ENCODE measurements around the gene DOCK10. TPM values are rescaled to one million over a fixed set of nuclear protein-coding genes. Genes with fewer than 3 reads are reported as not detected.

The DOCK10 gene
- total RNA-seq, 2 donors from 2014 or later: 2.0 to 3.4 TPM

DNA sequence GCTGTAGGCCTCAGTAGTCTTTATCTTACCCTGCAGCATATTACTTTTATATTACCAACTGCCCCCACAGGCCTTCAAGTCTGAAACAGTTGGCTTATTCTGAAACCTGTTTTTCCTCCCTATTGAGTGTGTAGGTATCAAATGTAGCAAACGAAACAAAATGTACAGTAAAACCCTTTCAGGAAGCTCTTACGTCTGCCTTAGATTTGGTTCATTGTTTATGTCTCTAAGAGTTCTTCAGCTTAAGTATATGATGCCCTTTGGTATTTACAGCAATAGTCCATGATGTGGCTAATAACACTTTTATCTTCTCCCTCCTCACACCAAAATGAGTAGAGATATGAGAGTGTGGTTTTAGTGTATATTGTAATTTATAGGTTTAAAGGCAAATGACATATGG is 108.8 kb downstream of the DOCK10 start:
- Histone ChIP-seq H3K27ac (no peak overlapping the region), H3K4me1 (no peaks in the 10 kb centered on the region), H3K36me3 (replicated peaks in 1 of 2; ENCODE audit: insufficient read depth in 1 of 2, low read depth in 2 of 2) (no peaks in the 10 kb centered on the region), H3K9me3 (no peaks in the 10 kb centered on the region), H3K27me3 (no peaks in the 10 kb centered on the region), H3K4me3 (no peak overlapping the region)
- TF ChIP-seq, protein P1, sequence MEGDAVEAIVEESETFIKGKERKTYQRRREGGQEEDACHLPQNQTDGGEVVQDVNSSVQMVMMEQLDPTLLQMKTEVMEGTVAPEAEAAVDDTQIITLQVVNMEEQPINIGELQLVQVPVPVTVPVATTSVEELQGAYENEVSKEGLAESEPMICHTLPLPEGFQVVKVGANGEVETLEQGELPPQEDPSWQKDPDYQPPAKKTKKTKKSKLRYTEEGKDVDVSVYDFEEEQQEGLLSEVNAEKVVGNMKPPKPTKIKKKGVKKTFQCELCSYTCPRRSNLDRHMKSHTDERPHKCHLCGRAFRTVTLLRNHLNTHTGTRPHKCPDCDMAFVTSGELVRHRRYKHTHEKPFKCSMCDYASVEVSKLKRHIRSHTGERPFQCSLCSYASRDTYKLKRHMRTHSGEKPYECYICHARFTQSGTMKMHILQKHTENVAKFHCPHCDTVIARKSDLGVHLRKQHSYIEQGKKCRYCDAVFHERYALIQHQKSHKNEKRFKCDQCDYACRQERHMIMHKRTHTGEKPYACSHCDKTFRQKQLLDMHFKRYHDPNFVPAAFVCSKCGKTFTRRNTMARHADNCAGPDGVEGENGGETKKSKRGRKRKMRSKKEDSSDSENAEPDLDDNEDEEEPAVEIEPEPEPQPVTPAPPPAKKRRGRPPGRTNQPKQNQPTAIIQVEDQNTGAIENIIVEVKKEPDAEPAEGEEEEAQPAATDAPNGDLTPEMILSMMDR (IDR thresholded peaks at IDR 0.05): no peak
- TF ChIP-seq POLR2A (IDR thresholded peaks at IDR 0.05): no peak
- ATAC-seq (no peak), DNase-seq (no peak)
- intact Hi-C loops (cut with DNase I): no loop called here
- WGBS, 2 donors: 68 to 82% methylated on average over 2 of the region's 2 CpGs

DNA sequence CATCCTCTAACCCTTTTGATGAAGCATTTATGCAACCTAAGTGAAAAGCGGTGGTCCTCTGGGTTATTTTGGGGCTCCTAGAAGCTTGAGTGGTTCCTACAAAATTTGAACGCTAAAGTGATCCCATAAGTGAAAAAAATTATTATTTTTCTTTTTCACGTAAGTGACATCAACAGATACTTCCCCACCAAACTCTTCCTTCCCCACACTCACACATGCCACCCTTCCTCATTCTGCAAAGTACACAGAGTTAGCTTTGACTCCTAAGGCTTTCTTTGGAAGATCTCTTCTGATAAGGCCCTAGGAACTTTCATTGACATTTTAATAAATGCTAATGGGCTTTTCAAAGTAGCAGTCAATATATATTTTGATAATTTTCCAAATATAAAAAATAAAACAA is 109.7 kb downstream of the DOCK10 start:
- H3K27me3 ChIP-seq: no peaks in the 10 kb centered on the region
- H3K36me3 ChIP-seq (replicated peaks in 1 of 2; ENCODE audit: insufficient read depth in 1 of 2, low read depth in 2 of 2): no peaks in the 10 kb centered on the region
- no peaks in the 10 kb centered on the region for H3K4me1 ChIP-seq
- DNase-seq (no peak), ATAC-seq (no peak)
- no peak for TF ChIP-seq POLR2A (IDR thresholded peaks at IDR 0.05)
- TF ChIP-seq, protein P1 (IDR thresholded peaks at IDR 0.05): no peak
- H3K27ac ChIP-seq: no peak overlapping the region
- no peak overlapping the region for H3K4me3 ChIP-seq
- intact Hi-C loops (cut with DNase I): no loop called here
- H3K9me3 ChIP-seq: no peaks in the 10 kb centered on the region
- WGBS, 2 donors: 67 to 87% methylated on average over 3 of the region's 3 CpGs

DNA sequence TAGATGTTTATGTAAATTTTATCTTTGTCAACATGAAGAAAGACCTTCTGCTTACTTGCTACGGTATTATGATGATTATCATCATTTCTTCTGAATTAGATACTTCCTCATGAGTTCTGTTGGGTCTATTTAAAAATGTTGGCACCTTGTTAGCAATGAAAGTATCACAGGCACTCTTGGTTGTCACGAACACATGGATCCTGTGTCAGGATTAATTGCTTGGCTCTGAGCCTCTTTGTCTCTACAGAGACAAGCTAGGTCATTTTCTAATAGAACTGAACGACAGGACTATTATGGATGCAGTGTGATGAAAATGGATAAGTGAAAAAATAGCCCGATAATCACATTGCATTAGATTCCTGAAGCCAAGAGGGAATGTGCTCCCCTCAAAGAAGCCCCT is 110.3 kb downstream of the DOCK10 start:
- no peaks in the 10 kb centered on the region for H3K9me3 ChIP-seq
- TF ChIP-seq, protein P1 (IDR thresholded peaks at IDR 0.05): no peak
- TF ChIP-seq POLR2A (IDR thresholded peaks at IDR 0.05): no peak
- no peak for DNase-seq
- no peak for ATAC-seq
- no peaks in the 10 kb centered on the region for H3K36me3 ChIP-seq (replicated peaks in 1 of 2; ENCODE audit: insufficient read depth in 1 of 2, low read depth in 2 of 2)
- intact Hi-C loops (cut with DNase I): no loop called here
- H3K4me3 ChIP-seq: no peak overlapping the region
- no peaks in the 10 kb centered on the region for H3K4me1 ChIP-seq
- no peak overlapping the region for H3K27ac ChIP-seq
- 54 to 61% methylated on average over 4 of the region's 4 CpGs for WGBS, 2 donors
- no peaks in the 10 kb centered on the region for H3K27me3 ChIP-seq

DNA sequence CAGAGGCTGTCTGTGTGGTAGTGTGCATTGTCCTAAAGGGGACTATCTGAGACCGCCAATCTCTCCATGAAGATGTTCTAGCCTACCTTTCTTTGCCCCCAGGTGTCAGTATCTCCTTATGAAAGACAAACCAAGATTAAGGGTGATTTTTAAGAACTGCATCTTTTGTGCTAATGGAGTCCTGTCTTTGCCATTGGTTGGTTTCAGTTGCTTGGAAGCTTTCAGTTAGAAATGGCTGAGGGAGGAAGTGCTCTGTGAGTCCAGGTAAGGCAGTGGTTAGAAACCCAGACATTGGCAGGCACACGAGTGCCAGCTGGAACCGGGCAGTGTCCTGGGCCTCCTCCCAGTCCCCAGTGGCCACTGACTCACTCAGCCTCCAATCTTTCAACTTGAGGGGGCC is 111.3 kb downstream of the DOCK10 start:
- Histone ChIP-seq H3K27ac (no peak overlapping the region), H3K36me3 (replicated peaks in 1 of 2; ENCODE audit: insufficient read depth in 1 of 2, low read depth in 2 of 2) (no peaks in the 10 kb centered on the region), H3K4me3 (no peak overlapping the region), H3K4me1 (no peaks in the 10 kb centered on the region), H3K9me3 (no peaks in the 10 kb centered on the region), H3K27me3 (no peaks in the 10 kb centered on the region)
- 73 to 83% methylated on average over 3 of the region's 3 CpGs for whole genome bisulfite sequencing, 2 donors
- TF ChIP-seq, protein P1 (IDR thresholded peaks at IDR 0.05): no peak
- TF ChIP-seq POLR2A (IDR thresholded peaks at IDR 0.05): no peak
- ATAC-seq: no peak
- intact Hi-C loops (cut with DNase I): no loop called here
- DNase-seq: no peak

DNA sequence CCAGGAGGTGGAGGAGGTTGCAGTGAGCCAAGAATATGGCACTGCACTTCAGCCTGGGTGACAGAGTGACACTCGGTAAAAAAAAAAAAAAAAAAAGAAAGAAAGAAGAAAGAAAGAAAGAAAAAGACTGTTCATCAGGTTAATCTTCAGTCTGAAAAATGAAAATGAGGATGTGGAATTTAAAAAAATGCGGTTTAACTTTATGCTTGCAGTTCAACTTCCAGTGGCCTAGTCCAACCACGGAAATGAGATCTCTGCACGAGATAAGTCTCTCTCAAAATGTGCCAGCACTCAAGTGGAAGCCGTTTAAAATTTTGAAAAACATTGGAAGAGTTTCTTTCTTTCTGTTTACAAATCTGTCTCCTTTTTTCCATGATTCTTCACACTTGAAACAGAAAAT is 112.1 kb downstream of the DOCK10 start:
- 36 to 69% methylated on average over 5 of the region's 5 CpGs for WGBS, 2 donors
- peak overlapping the region in 1 of 4 donors; percentile 21 for H3K27ac ChIP-seq
- TF ChIP-seq, protein P1 (IDR thresholded peaks at IDR 0.05): no peak
- no peak for TF ChIP-seq POLR2A (IDR thresholded peaks at IDR 0.05)
- no peaks in the 10 kb centered on the region for H3K4me1 ChIP-seq
- H3K36me3 ChIP-seq (replicated peaks in 1 of 2; ENCODE audit: insufficient read depth in 1 of 2, low read depth in 2 of 2): no peaks in the 10 kb centered on the region
- no peak for DNase-seq
- no peak overlapping the region for H3K4me3 ChIP-seq
- no peaks in the 10 kb centered on the region for H3K27me3 ChIP-seq
- no peaks in the 10 kb centered on the region for H3K9me3 ChIP-seq
- ATAC-seq: no peak
- intact Hi-C loops (cut with DNase I): no loop called here
